HEK293 (cell line): ENCODE measurements around the gene PARD3.

Source experiments
- CTCF ChIA-PET: fragments of 350-600 bp; formaldehyde crosslinking; extraction: SDS; loops from one replicate; lab custom pipeline; 2021; ENCODE audit warnings: antibody characterized with exemption; lab: Yijun Ruan, JAX
- POLR2A ChIA-PET: fragments of 300-600 bp; formaldehyde crosslinking; extraction: SDS; loops from one replicate; lab custom pipeline; 2020; ENCODE audit warnings: antibody characterized with exemption, inconsistent platforms; lab: Yijun Ruan, JAX
- H3K27ac ChIP-seq: fragments of 200-500 bp; sonication (Bioruptor generic); 2 replicates; pipeline ENCODE4 v1.5.1; 2014; ENCODE audit warnings: low read depth, low read length, control low read depth, inconsistent platforms; ENCODE audit errors: extremely low read depth
- H3K36me3 ChIP-seq, 2 experiments: fragments of 200-500 bp in 1 of 2; sonication (Bioruptor generic) in 1 of 2; 1 replicate in 1 of 2; 2 replicates in 1 of 2; pipeline ENCODE4 v1.5.1; 2014 to 2017; ENCODE audit warnings: inconsistent platforms in 2 of 2, low read length in 2 of 2; ENCODE audit not compliant: control insufficient read depth in 2 of 2, insufficient read depth in 1 of 2
- H3K4me1 ChIP-seq: fragments of 200-500 bp; sonication (Bioruptor generic); 2 replicates; pipeline ENCODE4 v1.5.1; 2014; ENCODE audit warnings: mild to moderate bottlenecking, low read length, inconsistent platforms; ENCODE audit not compliant: control insufficient read depth, insufficient read depth
- H3K4me3 ChIP-seq: 2 replicates; pipeline ENCODE4 v1.5.1; 2011; ENCODE audit warnings: low read depth, mild to moderate bottlenecking, control low read depth, low read length, moderate library complexity
- H3K9me3 ChIP-seq: fragments of 200-500 bp; sonication (Bioruptor generic); 2 replicates; pipeline ENCODE4 v1.5.1; 2014; ENCODE audit warnings: low read depth, low read length, inconsistent platforms; ENCODE audit not compliant: control insufficient read depth, insufficient read depth
- FEZF1 ChIP-seq: fragments of 450-650 bp; formaldehyde crosslinking; IDR thresholded peaks from 2 replicates; pipeline ENCODE4 v1.5.1; 2016; ENCODE audit warnings: missing biosample characterization, missing genetic modification characterization
- GLIS1 ChIP-seq: fragments of 450-650 bp; formaldehyde crosslinking; IDR thresholded peaks from 2 replicates; pipeline ENCODE4 v1.5.1; 2016; ENCODE audit warnings: missing biosample characterization, missing genetic modification characterization
- KLF1 ChIP-seq: fragments of 450-650 bp; formaldehyde crosslinking; IDR thresholded peaks from 2 replicates; pipeline ENCODE4 v1.5.1; 2016; ENCODE audit warnings: missing biosample characterization, missing genetic modification characterization
- KLF7 ChIP-seq: fragments of 450-650 bp; formaldehyde crosslinking; IDR thresholded peaks from 2 replicates; pipeline ENCODE4 v1.5.1; 2016; ENCODE audit warnings: missing biosample characterization, missing genetic modification characterization, borderline replicate concordance
- MEIS1 ChIP-seq: sonication (generic); formaldehyde crosslinking; IDR thresholded peaks from 2 replicates; pipeline ENCODE4 v1.8.1; 2022; ENCODE audit warnings: missing genetic modification reagents, mild to moderate bottlenecking, borderline replicate concordance
- RBAK ChIP-seq: fragments of 450-650 bp; formaldehyde crosslinking; IDR thresholded peaks from 2 replicates; pipeline ENCODE4 v1.5.1; 2016; ENCODE audit warnings: missing biosample characterization, missing genetic modification characterization
- SALL2 ChIP-seq: fragments of 450-650 bp; formaldehyde crosslinking; IDR thresholded peaks from 2 replicates; pipeline ENCODE4 v1.5.0; 2017; ENCODE audit warnings: missing biosample characterization, mild to moderate bottlenecking, missing genetic modification characterization, borderline replicate concordance
- YY2 ChIP-seq: fragments of 450-650 bp; formaldehyde crosslinking; IDR thresholded peaks from 2 replicates; pipeline ENCODE4 v1.5.1; 2016; ENCODE audit warnings: missing biosample characterization, missing genetic modification characterization
- ZFHX2 ChIP-seq: fragments of 450-650 bp; formaldehyde crosslinking; conservative IDR thresholded peaks from 2 replicates; pipeline ENCODE4 v1.5.1; 2016; ENCODE audit warnings: missing biosample characterization, missing genetic modification characterization
- ZNF214 ChIP-seq: fragments of 450-650 bp; formaldehyde crosslinking; IDR thresholded peaks from 2 replicates; pipeline ENCODE4 v1.5.1; 2017; ENCODE audit warnings: missing biosample characterization, mild to moderate bottlenecking, missing genetic modification characterization, borderline replicate concordance
- ZNF223 ChIP-seq: fragments of 450-650 bp; formaldehyde crosslinking; IDR thresholded peaks from 2 replicates; pipeline ENCODE4 v1.5.1; 2016; ENCODE audit warnings: missing biosample characterization, missing genetic modification characterization
- ZNF248 ChIP-seq: fragments of 450-650 bp; formaldehyde crosslinking; IDR thresholded peaks from 2 replicates; pipeline ENCODE4 v1.5.1; 2017; ENCODE audit warnings: missing biosample characterization, missing genetic modification characterization
- ZNF266 ChIP-seq: fragments of 450-650 bp; formaldehyde crosslinking; IDR thresholded peaks from 2 replicates; pipeline ENCODE4 v1.5.1; 2016; ENCODE audit warnings: missing biosample characterization, missing genetic modification characterization, low read depth
- ZNF324 ChIP-seq: fragments of 450-650 bp; formaldehyde crosslinking; IDR thresholded peaks from 2 replicates; pipeline ENCODE4 v1.5.1; 2016; ENCODE audit warnings: missing biosample characterization, missing genetic modification characterization
- ZNF366 ChIP-seq: fragments of 450-650 bp; formaldehyde crosslinking; conservative IDR thresholded peaks from 2 replicates; pipeline ENCODE4 v1.5.1; 2016; ENCODE audit warnings: missing biosample characterization, missing genetic modification characterization
- ZNF416 ChIP-seq: fragments of 450-650 bp; formaldehyde crosslinking; IDR thresholded peaks from 2 replicates; pipeline ENCODE4 v1.5.1; 2016; ENCODE audit warnings: missing biosample characterization, missing genetic modification characterization
- ZNF433 ChIP-seq: fragments of 450-650 bp; formaldehyde crosslinking; IDR thresholded peaks from 2 replicates; pipeline ENCODE4 v1.5.1; 2016; ENCODE audit warnings: missing biosample characterization, missing genetic modification characterization, low read depth
- ZNF555 ChIP-seq: fragments of 450-650 bp; formaldehyde crosslinking; conservative IDR thresholded peaks from 2 replicates; pipeline ENCODE4 v1.5.1; 2017; ENCODE audit warnings: missing biosample characterization, mild to moderate bottlenecking, missing genetic modification characterization, inconsistent platforms
- ZNF626 ChIP-seq: fragments of 450-650 bp; sonication (Bioruptor Pico); formaldehyde crosslinking; IDR thresholded peaks from 2 replicates; pipeline ENCODE4 v1.5.1; 2018; ENCODE audit warnings: missing biosample characterization, missing genetic modification characterization, inconsistent platforms
- ZNF629 ChIP-seq: fragments of 450-650 bp; formaldehyde crosslinking; IDR thresholded peaks from 2 replicates; pipeline ENCODE4 v1.5.1; 2017; ENCODE audit warnings: missing biosample characterization, missing genetic modification characterization
- ZNF664 ChIP-seq: fragments of 450-650 bp; formaldehyde crosslinking; IDR thresholded peaks from 2 replicates; pipeline ENCODE4 v1.5.1; 2016; ENCODE audit warnings: missing biosample characterization, missing genetic modification characterization
- ZNF76 ChIP-seq: fragments of 450-650 bp; formaldehyde crosslinking; IDR thresholded peaks from 2 replicates; pipeline ENCODE4; 2016; ENCODE audit warnings: low read depth, missing biosample characterization, missing genetic modification characterization, borderline replicate concordance
- ZNF768 ChIP-seq: fragments of 450-650 bp; formaldehyde crosslinking; IDR thresholded peaks from 2 replicates; pipeline ENCODE4 v1.5.1; 2018; ENCODE audit warnings: missing biosample characterization, mild to moderate bottlenecking, missing genetic modification characterization
- ZNF776 ChIP-seq: fragments of 450-650 bp; formaldehyde crosslinking; IDR thresholded peaks from 2 replicates; pipeline ENCODE4 v1.5.0; 2017; ENCODE audit warnings: missing biosample characterization, missing genetic modification characterization, borderline replicate concordance
- TF ChIP-seq, protein P1 (sequence below): fragments of 450-650 bp; formaldehyde crosslinking; IDR thresholded peaks from 2 replicates; pipeline ENCODE4 v1.5.1; 2016; ENCODE audit warnings: missing biosample characterization, missing genetic modification characterization
- TF ChIP-seq, protein P2 (sequence below): fragments of 450-650 bp; formaldehyde crosslinking; IDR thresholded peaks from 2 replicates; pipeline ENCODE4 v1.5.1; 2016; ENCODE audit warnings: missing biosample characterization, missing genetic modification characterization
- TF ChIP-seq, protein P3 (sequence below): fragments of 450-650 bp; formaldehyde crosslinking; IDR thresholded peaks from 2 replicates; pipeline ENCODE4 v1.5.1; 2016; ENCODE audit warnings: missing biosample characterization, missing genetic modification characterization
- TF ChIP-seq, protein P4 (sequence below): fragments of 450-650 bp; formaldehyde crosslinking; IDR thresholded peaks from 2 replicates; pipeline ENCODE4 v1.5.1; 2016; ENCODE audit warnings: missing biosample characterization, missing genetic modification characterization, borderline replicate concordance

Gene PARD3

DNA sequence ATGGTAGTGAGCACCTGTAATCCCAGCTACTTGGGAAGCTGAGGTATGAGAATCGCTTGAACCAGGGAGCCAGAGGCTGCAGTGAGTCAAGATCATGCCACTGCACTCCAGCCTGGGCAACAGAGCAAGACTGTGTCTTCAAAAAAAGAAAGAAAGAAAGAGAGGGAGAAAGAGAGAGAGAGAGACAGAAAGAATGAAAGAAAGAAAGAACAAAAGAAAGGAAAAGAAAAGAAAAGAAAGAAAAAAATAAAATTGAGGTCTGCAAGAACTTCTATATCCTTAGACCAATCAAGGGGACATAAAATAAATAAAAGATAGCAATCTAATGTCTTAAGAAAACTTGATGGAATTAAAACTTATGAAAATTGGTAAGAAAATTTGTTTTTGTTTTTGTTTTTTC is 34.9 kb upstream of the PARD3 start:
- Histone ChIP-seq H3K9me3 (no peaks in the 10 kb centered on the region), H3K27ac (no peak overlapping the region), H3K36me3 (no peaks in the 10 kb centered on the region), H3K4me3 (no peak overlapping the region), H3K4me1 (no peaks in the 10 kb centered on the region; the same call in 1 of the 2 replicates)
- ChIA-PET CTCF (no interaction called here), POLR2A (no interaction called here)
- no peak for TF ChIP-seq FEZF1 (tag by site-specific recombination)
- TF ChIP-seq, protein P1, sequence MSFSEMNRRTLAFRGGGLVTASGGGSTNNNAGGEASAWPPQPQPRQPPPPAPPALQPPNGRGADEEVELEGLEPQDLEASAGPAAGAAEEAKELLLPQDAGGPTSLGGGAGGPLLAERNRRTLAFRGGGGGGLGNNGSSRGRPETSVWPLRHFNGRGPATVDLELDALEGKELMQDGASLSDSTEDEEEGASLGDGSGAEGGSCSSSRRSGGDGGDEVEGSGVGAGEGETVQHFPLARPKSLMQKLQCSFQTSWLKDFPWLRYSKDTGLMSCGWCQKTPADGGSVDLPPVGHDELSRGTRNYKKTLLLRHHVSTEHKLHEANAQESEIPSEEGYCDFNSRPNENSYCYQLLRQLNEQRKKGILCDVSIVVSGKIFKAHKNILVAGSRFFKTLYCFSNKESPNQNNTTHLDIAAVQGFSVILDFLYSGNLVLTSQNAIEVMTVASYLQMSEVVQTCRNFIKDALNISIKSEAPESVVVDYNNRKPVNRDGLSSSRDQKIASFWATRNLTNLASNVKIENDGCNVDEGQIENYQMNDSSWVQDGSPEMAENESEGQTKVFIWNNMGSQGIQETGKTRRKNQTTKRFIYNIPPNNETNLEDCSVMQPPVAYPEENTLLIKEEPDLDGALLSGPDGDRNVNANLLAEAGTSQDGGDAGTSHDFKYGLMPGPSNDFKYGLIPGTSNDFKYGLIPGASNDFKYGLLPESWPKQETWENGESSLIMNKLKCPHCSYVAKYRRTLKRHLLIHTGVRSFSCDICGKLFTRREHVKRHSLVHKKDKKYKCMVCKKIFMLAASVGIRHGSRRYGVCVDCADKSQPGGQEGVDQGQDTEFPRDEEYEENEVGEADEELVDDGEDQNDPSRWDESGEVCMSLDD (tag by site-specific recombination): no peak
- TF ChIP-seq KLF7 (tag by site-specific recombination): no peak
- no peak for TF ChIP-seq ZNF626
- TF ChIP-seq ZNF266 (tag by site-specific recombination): no peak
- TF ChIP-seq, protein P2, sequence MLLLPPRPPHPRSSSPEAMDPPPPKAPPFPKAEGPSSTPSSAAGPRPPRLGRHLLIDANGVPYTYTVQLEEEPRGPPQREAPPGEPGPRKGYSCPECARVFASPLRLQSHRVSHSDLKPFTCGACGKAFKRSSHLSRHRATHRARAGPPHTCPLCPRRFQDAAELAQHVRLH: no peak
- TF ChIP-seq ZNF776 (tag by site-specific recombination): no peak
- peak; percentile 75 for TF ChIP-seq ZNF366

DNA sequence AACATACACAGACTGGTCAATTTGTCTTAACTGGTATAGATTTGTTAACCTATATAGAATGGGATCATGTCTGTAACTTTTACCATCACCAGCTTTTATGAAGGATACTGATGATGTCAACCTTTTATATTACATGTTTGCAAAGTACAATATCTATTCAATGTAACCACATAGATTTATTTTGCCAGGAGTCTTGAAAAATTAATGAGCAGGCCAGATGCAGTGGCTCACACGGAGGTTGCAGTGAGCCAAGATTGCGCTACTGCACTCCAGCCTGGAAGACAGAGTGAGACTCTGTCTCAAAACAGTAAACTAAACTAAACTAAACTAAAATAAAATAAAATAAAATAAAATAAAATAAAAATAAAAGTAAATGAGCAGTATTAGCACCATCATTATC is 30.0 kb upstream of the PARD3 start:
- POLR2A ChIA-PET: no interaction called here
- Histone ChIP-seq H3K4me3 (no peak overlapping the region), H3K36me3 (no peaks in the 10 kb centered on the region), H3K4me1 (no peaks in the 10 kb centered on the region), H3K27ac (no peak overlapping the region), H3K9me3 (no peaks in the 10 kb centered on the region)
- CTCF ChIA-PET: interaction anchor here (1.1 kb wide), 1 partner anchor 122 kb away, joined by 3 read pairs; no protein-coding TSS in a partner anchor
- TF ChIP-seq ZNF214 (tag by site-specific recombination): no peak
- TF ChIP-seq KLF1 (tag by site-specific recombination): no peak
- no peak for TF ChIP-seq ZNF664 (tag by site-specific recombination)
- TF ChIP-seq ZNF555 (tag by site-specific recombination): no peak
- no peak for TF ChIP-seq ZNF248
- TF ChIP-seq ZNF76 (tag by site-specific recombination): no peak
- TF ChIP-seq, protein P3, sequence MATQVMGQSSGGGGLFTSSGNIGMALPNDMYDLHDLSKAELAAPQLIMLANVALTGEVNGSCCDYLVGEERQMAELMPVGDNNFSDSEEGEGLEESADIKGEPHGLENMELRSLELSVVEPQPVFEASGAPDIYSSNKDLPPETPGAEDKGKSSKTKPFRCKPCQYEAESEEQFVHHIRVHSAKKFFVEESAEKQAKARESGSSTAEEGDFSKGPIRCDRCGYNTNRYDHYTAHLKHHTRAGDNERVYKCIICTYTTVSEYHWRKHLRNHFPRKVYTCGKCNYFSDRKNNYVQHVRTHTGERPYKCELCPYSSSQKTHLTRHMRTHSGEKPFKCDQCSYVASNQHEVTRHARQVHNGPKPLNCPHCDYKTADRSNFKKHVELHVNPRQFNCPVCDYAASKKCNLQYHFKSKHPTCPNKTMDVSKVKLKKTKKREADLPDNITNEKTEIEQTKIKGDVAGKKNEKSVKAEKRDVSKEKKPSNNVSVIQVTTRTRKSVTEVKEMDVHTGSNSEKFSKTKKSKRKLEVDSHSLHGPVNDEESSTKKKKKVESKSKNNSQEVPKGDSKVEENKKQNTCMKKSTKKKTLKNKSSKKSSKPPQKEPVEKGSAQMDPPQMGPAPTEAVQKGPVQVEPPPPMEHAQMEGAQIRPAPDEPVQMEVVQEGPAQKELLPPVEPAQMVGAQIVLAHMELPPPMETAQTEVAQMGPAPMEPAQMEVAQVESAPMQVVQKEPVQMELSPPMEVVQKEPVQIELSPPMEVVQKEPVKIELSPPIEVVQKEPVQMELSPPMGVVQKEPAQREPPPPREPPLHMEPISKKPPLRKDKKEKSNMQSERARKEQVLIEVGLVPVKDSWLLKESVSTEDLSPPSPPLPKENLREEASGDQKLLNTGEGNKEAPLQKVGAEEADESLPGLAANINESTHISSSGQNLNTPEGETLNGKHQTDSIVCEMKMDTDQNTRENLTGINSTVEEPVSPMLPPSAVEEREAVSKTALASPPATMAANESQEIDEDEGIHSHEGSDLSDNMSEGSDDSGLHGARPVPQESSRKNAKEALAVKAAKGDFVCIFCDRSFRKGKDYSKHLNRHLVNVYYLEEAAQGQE: no peak
- no peak for TF ChIP-seq ZNF223 (tag by site-specific recombination)
- no peak for TF ChIP-seq YY2 (tag by site-specific recombination)
- no peak for TF ChIP-seq ZNF433 (tag by site-specific recombination)
- no peak for TF ChIP-seq ZNF324
- TF ChIP-seq ZNF768 (tag by site-specific recombination): no peak
- no peak for TF ChIP-seq RBAK (tag by site-specific recombination)
- TF ChIP-seq SALL2 (tag by site-specific recombination): no peak
- TF ChIP-seq, protein P4, sequence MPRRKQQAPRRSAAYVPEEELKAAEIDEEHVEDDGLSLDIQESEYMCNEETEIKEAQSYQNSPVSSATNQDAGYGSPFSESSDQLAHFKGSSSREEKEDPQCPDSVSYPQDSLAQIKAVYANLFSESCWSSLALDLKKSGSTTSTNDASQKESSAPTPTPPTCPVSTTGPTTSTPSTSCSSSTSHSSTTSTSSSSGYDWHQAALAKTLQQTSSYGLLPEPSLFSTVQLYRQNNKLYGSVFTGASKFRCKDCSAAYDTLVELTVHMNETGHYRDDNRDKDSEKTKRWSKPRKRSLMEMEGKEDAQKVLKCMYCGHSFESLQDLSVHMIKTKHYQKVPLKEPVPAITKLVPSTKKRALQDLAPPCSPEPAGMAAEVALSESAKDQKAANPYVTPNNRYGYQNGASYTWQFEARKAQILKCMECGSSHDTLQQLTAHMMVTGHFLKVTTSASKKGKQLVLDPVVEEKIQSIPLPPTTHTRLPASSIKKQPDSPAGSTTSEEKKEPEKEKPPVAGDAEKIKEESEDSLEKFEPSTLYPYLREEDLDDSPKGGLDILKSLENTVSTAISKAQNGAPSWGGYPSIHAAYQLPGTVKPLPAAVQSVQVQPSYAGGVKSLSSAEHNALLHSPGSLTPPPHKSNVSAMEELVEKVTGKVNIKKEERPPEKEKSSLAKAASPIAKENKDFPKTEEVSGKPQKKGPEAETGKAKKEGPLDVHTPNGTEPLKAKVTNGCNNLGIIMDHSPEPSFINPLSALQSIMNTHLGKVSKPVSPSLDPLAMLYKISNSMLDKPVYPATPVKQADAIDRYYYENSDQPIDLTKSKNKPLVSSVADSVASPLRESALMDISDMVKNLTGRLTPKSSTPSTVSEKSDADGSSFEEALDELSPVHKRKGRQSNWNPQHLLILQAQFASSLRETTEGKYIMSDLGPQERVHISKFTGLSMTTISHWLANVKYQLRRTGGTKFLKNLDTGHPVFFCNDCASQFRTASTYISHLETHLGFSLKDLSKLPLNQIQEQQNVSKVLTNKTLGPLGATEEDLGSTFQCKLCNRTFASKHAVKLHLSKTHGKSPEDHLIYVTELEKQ (tag by site-specific recombination): no peak
- TF ChIP-seq ZNF416 (tag by site-specific recombination): no peak
- no peak for TF ChIP-seq ZNF629 (tag by site-specific recombination)
- TF ChIP-seq ZFHX2 (tag by site-specific recombination): no peak
- no peak for TF ChIP-seq MEIS1
- no peak for TF ChIP-seq GLIS1 (tag by site-specific recombination)
